OCI-LY7 (cell line): Measurements from ENCODE around the gene MAP3K6. TPM values are rescaled to one million over a fixed set of nuclear protein-coding genes. Genes with fewer than 3 reads are reported as not detected.

ENCODE experiments used
- BruUV-seq: library from RNA; stranded (reverse); fragments of 400-500 nt; replicated peaks from 2 replicates; lab custom pipeline; 2021; lab: Mats Ljungman, UMichigan
- CTCF ChIA-PET: fragments of 300-600 bp; sonication (Branson Sonifier 250); formaldehyde crosslinking; loops from one replicate; lab custom pipeline; 2022; ENCODE audit warnings: antibody characterized with exemption; ENCODE audit not compliant: unreplicated experiment; lab: Charles Lee
- POLR2A ChIA-PET: fragments of 300-600 bp; sonication (Branson Sonifier 250); formaldehyde crosslinking; loops from one replicate; lab custom pipeline; 2022; ENCODE audit warnings: antibody characterized with exemption; lab: Charles Lee
- DNase-seq: peaks from one replicate; pipeline ENCODE4 v3.0.0-alpha.2; 2015; ENCODE audit warnings: low spot score
- H2AFZ ChIP-seq: fragments of 200-600 bp; sonication (generic), shearing (Covaris generic); 2 replicates; pipeline ENCODE4 v1.6.1; 2014; ENCODE audit warnings: mild to moderate bottlenecking, antibody characterized with exemption, low read length, moderate library complexity
- H3K27ac ChIP-seq: fragments of 200-600 bp; sonication (generic); 2 replicates; pipeline ENCODE4 v1.5.1; 2014; ENCODE audit warnings: mixed run types, low read depth, mild to moderate bottlenecking, moderate library complexity, low read length, inconsistent platforms; ENCODE audit not compliant: poor library complexity, severe bottlenecking
- H3K36me3 ChIP-seq: fragments of 200-600 bp; sonication (generic); 2 replicates; pipeline ENCODE4 v1.6.1; 2014; ENCODE audit warnings: mild to moderate bottlenecking, antibody characterized with exemption, low read length, moderate library complexity, mixed read lengths; ENCODE audit not compliant: insufficient read depth
- H3K4me1 ChIP-seq: fragments of 200-600 bp; sonication (generic); 2 replicates; pipeline ENCODE4 v1.5.1; 2014; ENCODE audit warnings: mild to moderate bottlenecking, low read length; ENCODE audit not compliant: insufficient read depth, poor library complexity, severe bottlenecking
- H3K4me2 ChIP-seq: fragments of 200-600 bp; sonication (generic); 2 replicates; pipeline ENCODE4 v1.6.1; 2014; ENCODE audit warnings: mild to moderate bottlenecking, low read length
- H3K4me3 ChIP-seq: fragments of 200-600 bp; sonication (generic); 2 replicates; pipeline ENCODE4 v1.5.1; 2014; ENCODE audit warnings: mild to moderate bottlenecking, low read depth, low read length; ENCODE audit not compliant: poor library complexity, severe bottlenecking
- H3K79me2 ChIP-seq: fragments of 200-600 bp; sonication (generic); 2 replicates; pipeline ENCODE4 v1.6.1; 2016; ENCODE audit warnings: low read depth, mild to moderate bottlenecking, low read length, moderate library complexity, mixed read lengths; ENCODE audit not compliant: insufficient read depth
- H3K9me2 ChIP-seq: fragments of 200-600 bp; sonication (generic); 2 replicates; pipeline ENCODE4 v1.6.1; 2016; ENCODE audit warnings: mild to moderate bottlenecking, low read length, mixed read lengths; ENCODE audit not compliant: insufficient read depth
- H3K9me3 ChIP-seq: fragments of 200-600 bp; sonication (generic); 2 replicates; pipeline ENCODE4 v1.6.1; 2014; ENCODE audit warnings: mild to moderate bottlenecking, mixed run types, low read length, mixed read lengths
- H4K20me1 ChIP-seq: fragments of 200-600 bp; sonication (generic); 2 replicates; pipeline ENCODE4 v1.6.1; 2014; ENCODE audit warnings: mild to moderate bottlenecking, antibody characterized with exemption, low read length, moderate library complexity, mixed read lengths; ENCODE audit not compliant: insufficient read depth
- CTCF ChIP-seq: fragments of 200-600 bp; sonication (generic); conservative IDR thresholded peaks from 2 replicates; pipeline ENCODE4 v1.5.1; 2014; ENCODE audit warnings: mild to moderate bottlenecking, antibody characterized with exemption, low read length, moderate library complexity, mixed read lengths
- EZH2phosphoT487 ChIP-seq: fragments of 200-600 bp; sonication (generic); IDR thresholded peaks from 2 replicates; pipeline ENCODE4 v1.6.1; 2018; ENCODE audit warnings: low read depth, borderline replicate concordance, mild to moderate bottlenecking, mixed run types, antibody characterized with exemption, low read length, moderate library complexity, mixed read lengths
- intact Hi-C: fragments of 100-400 bp; cut with micrococcal nuclease; formaldehyde crosslinking; loops from one replicate; pipeline ENCODE4 v1.10.0; 2022; ENCODE audit not compliant: unreplicated experiment
- total RNA-seq, 2 experiments: library from RNA; depleted of rRNA in 1 of 2; stranded (reverse); fragments of >200 nt in 1 of 2; shearing (Covaris generic) in 1 of 2; gene quantifications; 2 replicates each; pipeline ENCODE4 v1.2.3, GENCODE V29; 2014 to 2022

Gene MAP3K6
- total RNA-seq, 2 experiments from 2014 or later: 5.9 to 8.0 TPM

DNA sequence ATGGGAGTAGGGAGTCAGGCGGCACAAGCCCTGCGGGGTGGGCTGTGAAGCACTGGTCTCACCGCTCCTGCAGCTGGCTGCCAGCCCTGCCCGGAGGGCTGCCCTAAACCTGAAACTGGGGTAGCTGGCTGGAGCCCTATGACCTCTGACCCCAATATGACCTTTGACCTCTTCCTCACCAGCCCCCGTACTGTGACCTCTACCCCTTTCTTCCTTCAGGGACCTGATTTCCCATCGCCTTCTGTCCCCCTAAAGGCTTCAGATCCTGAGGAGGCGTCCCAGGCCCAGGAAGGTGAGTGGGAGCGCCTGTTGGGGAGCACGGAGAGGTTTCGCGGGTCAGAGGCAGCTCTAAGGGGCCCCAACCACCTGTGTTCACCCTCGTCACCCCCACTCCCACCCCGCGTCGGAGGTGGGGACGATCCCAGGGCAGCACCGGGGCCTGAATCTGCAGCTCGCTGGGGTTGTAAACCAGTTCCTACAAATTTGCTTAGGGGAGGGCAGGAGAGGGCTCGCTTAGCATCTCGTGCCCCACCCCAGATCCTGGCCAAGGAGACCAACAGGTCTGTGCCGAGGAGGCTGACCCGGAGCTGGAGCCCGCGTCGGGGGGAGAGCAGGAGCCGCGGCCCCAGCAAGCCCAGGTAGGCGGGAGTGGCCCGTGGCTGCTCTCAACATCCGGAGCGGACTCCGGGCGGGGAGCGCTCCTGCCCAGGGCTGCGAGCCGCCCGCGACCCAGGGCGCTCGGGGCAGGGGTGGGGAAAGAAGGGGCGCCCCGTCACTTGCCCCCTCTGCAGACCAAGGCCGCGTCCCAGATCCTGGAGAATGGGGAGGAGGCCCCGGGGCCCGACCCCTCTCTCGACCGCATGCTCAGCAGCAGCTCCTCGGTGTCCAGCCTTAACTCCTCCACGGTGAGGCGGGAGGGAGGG is 17.6 kb downstream of the MAP3K6 start:
- BruUV-seq: no TSS peak
- CTCF ChIA-PET: no interaction called here
- H3K9me3 ChIP-seq: no peaks in the 10 kb centered on the region
- no peak for TF ChIP-seq CTCF
- TF ChIP-seq EZH2phosphoT487: no peak
- intact Hi-C loops: no loop called here
- H2AFZ ChIP-seq: no peak overlapping the region
- peaks cover 5% of the 10 kb centered on the region for H3K4me1 ChIP-seq
- POLR2A ChIA-PET: no interaction called here
- H4K20me1 ChIP-seq: no peaks in the 10 kb centered on the region
- no peak for DNase-seq
- H3K4me2 ChIP-seq: peak overlapping the region; percentile 56
- H3K27ac ChIP-seq: no peak overlapping the region
- H3K9me2 ChIP-seq: no peaks in the 10 kb centered on the region
- H3K4me3 ChIP-seq: no peak overlapping the region
- no peaks in the 10 kb centered on the region for H3K79me2 ChIP-seq
- peaks cover 8% of the 10 kb centered on the region; the same call in 1 of the 2 replicates for H3K36me3 ChIP-seq

DNA sequence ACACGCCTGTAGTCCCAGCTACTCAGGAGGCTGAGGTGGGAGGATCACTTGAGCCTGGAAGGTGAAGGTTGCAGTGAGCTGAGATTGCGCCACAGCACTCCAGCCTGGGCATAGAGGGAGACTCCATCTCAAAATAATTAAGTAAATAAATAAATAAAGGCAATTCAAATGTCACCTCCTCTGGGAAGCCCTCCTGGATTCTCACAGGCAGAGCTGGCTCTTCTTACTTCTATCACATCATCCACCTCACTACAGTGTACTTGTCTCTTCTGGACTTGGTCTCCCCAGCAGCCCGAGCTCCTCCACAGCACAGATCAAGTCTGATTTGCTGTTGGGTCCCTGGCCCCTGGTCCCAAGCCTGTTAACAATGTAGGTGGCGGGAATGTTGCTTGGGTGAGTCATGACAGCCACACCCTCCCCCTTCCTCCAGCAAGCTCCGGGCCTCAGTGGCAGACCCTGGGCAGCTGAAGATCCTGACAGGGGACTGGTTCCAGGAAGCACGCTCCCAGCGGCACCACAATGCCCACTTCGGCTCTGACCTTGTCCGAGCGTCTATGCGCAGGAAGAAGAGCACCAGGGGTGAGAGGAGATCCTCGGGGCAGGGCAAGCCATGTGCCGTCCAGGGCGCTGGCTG is 19.7 kb downstream of the MAP3K6 start:
- no peak overlapping the region for H3K4me2 ChIP-seq
- H3K79me2 ChIP-seq: peaks cover 3% of the 10 kb centered on the region; the same call in 1 of the 2 replicates
- intact Hi-C loops: no loop called here

More for the DNA sequence above, 19.7 kb downstream of the MAP3K6 start:
- Histone ChIP-seq H3K36me3 (peaks cover 8% of the 10 kb centered on the region; the same call in 1 of the 2 replicates), H3K9me2 (no peaks in the 10 kb centered on the region), H4K20me1 (no peaks in the 10 kb centered on the region), H3K27ac (no peak overlapping the region), H3K9me3 (no peaks in the 10 kb centered on the region), H3K4me1 (peaks cover 23% of the 10 kb centered on the region), H3K4me3 (no peak overlapping the region), H2AFZ (no peak overlapping the region)
- BruUV-seq: no TSS peak
- DNase-seq: no peak
- ChIA-PET CTCF (no interaction called here), POLR2A (no interaction called here)
- TF ChIP-seq EZH2phosphoT487: no peak
- TF ChIP-seq CTCF: no peak
